ENCODE measurements around the gene ING1.
"Not testable (repeated sequence)": the region's sequence is repeated elsewhere in the genome, so short reads cannot be mapped to it uniquely, and the experiment has no call there.

ING1 gene, protein sequence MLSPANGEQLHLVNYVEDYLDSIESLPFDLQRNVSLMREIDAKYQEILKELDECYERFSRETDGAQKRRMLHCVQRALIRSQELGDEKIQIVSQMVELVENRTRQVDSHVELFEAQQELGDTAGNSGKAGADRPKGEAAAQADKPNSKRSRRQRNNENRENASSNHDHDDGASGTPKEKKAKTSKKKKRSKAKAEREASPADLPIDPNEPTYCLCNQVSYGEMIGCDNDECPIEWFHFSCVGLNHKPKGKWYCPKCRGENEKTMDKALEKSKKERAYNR

DNA sequence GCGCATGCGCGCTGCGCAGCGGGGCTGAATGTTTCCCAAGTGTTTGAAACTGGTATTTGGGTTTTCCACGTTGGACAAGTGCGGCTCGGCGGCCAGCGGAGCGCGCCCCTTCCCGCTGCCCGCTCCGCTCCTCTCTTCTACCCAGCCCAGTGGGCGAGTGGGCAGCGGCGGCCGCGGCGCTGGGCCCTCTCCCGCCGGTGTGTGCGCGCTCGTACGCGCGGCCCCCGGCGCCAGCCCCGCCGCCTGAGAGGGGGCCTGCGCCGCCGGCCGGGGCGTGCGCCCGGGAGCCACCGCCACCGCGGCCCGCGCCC is at the start of gene ING1:
Gene ING1, plus strand, starts transcription at position 59 of the 311 bp plus-strand sequence. CDS start 450 bp downstream, outside the sequence.
- no peak for DNase-seq

DNA sequence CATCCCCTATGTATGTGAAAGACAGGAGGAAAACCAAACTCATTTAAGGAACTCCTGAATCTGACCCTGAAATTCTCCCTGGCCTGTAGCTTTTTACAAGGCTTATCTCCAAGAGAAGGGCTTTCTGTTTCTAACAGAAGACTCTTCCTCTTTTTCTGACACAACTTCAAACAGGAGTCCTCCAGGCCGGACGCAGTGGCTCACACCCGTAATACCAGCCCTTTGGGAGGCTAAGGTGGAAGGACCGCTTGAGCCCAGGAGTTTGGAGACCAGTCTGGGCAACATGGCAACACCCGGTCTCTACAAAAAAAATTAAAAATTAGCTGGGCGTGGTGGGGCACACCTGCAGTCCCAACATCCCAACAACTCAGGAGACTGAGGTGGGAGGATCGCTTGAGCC is 49.5 kb upstream of the ING1 start:
- no peak for DNase-seq

DNA sequence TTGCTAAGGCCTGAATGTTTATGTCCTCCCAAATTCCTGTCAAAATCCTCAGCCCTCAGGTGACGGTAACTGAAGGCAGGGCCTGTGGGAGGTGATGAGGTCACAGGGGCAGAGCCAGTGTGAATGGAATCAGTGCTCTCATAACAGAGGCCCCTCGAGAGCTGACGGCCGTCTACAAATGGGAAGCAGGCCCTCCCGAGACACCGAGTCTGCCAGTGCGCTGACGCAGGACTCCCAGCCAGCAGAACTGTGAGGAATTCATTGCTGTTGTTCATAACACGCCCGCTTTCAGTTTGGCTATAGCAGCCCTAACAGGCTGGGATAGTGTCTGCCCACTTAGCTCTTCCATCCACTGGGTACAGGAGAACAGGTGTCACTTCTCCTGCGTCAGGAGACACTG is 48.8 kb upstream of the ING1 start:
- DNase-seq: no peak

DNA sequence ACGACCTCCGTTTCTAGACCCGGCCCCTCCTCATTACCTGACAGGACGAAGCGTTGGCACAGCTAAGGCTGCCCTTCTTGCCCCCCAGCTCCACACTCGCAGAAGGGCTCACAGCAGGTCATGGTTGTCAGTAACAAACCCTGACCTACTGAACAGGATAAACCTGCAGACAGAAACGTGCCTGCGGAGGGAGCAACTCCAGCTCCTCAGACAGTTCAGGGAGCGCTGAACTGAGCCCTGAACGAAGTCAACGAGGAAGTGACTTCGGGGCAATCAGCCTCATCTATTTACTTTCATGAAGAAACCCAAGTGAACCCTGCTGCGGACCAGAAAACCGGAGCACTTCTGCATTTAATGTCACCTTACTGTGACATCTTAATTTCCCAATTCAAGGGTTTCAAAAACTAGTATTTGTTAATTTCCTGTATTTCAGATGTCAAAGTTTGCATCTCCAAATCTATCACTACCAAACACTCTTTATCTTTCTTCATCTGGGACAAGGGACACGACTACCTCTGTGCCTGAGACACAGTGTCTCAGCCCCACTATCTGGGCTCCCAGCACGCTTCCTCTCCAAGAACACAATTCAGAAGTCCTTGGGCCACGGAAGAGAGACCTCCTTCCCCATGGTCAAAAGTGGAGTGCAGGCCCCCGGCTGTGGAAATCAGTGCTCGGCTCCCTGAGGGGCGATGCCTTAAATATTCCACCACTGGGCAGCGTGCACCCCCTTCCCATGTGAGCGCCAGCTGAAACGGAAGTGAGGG is 47.8 kb upstream of the ING1 start:
- DNase-seq: no peak

DNA sequence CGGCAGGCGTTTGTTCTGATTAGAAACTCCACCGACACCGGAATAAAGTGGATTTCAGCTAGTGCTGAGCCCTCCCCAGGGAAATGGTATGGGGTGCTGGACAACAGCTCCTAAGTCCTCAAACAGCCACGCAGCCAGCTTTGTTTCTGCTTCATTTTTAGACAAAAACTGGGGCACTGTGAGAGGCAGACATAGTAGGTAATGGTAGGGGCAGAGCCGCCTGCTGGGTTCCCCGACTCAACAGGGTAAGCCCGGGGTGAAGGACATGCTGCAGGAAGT is 47.3 kb upstream of the ING1 start:
- DNase-seq: no peak

DNA sequence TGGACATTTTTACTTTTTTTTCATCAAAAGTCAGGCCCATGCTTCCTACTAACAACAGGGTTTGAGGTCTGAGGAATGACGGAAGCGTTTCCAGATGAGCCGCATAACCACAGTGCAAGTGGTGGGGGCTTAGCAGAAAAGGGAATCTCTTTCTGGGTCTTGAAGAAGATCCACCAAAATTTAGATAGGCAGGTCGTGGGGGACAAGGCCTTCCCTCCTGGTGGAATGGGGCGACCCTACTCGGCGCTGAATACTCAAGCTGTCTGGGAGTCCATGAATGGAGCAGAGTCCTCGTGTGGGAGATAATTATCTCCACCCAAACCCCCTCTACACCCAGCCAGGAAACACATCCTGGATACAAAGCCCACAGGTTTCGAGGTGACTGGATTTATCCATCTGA is 44.5 kb upstream of the ING1 start:
- no peak for DNase-seq

DNA sequence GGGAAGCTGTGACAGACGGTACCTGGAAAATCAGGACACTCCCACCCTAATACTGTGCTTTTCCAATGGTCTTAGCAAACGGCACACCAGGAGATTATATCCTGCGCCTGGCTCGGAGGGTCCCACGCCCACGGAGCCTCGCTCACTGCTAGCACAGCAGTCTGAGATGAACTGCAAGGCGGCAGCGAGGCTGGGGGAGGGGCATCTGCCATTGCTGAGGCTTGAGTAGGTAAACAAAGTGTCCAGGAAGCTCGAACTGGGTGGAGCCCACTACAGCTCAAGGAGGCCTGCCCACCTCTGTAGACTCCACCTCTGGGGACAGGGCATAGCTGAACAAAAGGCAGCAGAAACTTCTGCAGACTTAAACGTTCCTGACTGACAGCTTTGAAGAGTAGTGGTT is 43.7 kb upstream of the ING1 start:
- DNase-seq: not testable (repeated sequence)

DNA sequence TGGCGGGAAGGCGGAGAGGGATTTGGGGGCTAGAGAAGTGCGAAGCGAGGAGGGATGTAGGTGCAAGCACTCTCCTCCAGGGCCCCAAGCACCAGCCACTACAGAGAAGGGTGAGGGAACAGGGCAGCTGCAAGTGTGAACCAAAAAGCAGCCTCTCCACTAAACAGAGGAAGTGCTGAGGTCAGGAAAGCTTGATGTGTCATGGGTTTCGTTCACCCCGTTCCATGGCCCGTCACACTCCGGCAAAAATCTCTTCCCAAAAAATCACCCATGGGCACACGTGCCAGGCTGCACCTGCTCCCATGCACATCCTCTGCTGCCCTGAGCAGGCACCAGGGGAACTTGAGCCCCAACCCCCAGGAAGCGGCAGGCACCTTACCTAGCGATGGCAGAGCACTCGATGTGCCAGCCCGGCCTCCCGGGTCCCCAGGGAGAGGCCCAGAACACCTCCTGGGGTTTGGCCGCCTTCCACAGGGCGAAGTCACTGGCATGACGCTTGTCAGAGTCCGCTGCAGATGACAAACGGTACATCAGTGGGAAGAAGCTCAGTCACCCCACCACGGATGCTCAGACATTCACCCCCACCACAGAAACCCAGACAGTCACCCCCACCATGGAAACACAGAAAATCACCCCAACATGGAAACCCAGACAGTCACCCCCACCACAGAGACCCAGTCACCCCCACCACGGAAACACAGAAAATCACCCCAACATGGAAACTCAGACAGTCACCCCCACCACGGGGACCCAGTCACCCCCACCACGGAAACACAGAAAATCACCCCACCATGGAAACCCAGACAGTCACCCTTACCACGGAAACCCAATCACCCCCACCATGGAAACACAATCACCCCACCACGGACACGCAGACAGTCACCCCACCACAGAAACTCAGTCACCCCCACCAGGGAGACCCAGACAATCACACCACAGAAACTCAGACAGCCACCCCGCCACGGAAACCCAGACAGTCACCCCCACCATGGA is 36.6 kb upstream of the ING1 start:
- DNase-seq: no peak

DNA sequence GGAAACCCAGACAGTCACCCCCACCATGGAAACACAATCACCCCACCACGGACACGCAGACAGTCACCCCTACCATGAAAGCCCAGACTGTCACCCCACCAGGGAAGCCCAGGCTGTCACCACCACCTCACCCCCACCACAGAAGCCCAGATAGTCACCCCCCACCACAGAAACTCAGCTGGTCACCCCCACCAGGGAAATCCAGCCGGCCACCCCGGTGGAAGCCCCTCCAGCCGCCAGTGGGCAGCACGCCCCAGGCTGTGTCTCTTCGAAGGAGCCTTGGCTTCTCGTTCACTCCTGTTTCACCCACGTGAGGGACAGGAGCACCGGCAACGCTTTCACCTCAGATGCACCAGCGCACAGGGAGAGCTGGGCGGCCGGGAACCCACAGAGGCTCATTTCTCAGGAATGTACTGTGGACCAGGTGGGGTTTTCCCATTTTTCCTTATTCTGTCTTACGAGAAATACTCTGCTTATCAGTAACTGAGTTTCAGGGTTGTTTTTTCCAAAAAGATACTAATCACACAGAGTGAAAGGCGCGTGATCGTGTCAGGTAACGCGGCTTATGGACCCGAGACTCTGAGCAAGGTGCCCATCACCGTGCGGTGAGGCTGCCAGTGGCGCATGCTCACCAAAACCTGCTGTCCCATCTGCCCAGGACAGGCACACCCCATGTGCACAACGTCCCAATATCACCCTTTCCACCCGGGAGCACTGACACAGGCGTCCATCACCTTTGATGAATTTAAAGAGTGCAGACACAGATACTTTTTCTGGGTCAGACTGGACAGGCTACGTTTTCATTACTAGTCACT is 35.6 kb upstream of the ING1 start:
- no peak for DNase-seq

DNA sequence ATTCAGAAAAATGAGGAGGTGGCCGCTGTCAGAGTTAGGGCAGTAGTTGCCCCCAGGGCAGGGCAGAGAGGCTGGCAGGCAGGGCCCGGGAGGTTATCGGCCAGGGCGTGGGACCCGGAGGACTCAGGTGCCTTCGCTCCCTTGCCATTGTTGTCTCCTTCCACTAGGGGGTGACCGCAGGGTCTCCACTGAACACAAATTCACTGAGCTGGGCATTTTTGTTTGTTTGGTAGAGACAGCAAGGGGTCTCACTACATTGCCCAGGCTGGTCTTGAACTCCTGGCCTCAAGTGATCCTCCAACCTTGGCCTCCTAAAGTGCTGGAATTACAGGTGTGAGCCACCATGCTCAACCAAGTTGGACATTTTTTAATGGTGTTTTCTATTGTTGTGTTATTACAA is 32.6 kb upstream of the ING1 start:
- no peak for DNase-seq

DNA sequence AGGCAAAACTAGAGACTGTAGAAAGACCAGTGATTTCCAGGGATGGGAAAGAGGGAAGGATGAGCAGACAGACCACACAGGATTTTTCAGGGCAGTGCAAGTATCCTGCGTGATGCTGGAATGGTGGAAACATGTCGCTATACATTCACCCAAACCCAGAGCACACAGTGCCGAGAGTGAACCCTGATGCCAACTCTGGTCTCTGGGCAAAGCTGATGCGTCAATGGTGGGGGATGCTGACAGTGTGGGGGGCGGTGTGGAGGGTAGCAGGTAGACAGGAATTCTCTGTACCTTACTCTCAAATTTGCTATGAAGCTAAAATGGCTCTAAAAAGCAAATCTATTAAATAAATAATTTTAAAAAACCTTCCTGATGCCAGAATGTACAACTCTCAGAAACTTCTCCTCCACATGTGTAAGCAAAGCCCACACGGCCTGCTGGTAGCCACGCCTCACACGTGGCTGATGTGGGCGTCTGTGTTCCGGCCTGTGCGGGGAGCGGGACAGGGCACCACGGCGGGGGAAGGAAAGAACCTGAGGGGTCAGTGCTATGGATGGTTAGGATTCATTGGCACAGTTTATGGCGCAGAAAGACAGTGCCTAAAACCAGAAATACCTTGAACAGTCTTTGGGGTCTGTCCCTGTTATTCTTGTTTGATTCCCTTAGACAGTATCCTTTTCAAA is 31.5 kb upstream of the ING1 start:
- DNase-seq: no peak

DNA sequence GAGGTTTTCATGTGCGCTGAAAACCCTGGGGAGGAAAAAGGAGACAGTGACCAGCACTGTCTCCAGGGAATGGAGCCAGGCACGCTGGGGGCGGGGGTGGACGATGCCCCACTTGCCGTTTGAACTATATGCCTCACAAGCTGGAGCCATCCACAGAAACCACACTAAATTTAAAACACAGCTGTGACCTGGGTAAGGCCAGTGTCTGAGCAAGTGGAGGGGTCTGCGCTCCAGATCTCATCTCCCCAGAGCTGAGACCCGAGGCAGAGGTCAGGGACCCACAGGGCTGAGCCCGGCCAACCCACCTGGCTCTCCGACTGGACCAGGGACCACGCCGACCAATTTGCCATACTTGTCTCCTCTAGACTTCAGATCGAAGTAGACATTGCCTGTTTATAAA is 30.8 kb upstream of the ING1 start:
- DNase-seq: no peak

DNA sequence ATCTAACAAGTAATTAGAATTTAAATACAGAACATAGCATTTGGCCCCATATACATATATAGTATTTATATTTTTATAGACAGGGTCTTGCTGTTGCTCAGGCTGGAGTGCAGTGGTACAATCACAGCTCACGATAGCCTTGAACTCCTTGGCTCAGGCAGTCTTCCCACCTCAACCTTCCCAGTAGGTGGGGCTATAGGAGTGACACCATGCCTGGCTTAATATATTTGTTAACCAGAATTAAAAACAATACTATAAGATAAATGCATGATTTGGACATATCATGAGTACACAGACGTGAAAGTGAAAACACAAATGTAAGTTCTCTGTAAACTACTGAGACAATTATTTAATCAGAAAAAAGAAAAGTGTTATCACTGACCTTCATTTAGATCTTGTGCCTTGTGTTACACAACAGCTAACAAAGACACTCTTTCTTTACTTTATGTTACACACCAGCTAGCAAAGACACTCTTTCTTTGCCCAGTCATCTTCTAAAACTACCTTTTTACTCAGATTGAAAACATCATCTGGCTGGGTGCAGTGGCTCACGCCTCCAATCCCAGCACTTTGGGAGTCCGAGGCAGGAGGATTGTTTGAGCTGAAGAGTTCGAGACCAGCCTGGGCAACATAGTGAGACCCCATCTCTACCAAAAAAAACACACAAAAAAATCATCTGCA is 30.2 kb upstream of the ING1 start:
- DNase-seq: no peak

DNA sequence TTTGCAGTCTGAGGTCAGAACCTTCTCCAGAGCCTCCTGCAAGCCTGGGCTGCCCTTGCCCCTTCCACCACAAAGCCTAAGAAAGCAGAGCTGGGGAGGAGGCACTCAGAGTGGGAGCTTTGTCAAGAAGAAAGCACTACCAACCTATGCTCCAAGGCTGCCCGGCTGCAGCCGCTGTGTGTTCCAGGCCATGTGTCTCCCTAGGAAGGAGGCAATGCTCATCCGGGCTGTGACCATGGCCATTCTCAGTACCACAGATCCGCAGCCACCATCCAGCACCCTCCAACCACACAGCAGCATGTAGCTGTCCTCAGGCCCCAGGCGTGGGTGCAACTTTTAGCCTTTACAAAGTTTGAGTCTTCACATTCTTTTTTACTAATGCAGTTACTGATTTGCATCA is 29.6 kb upstream of the ING1 start:
- DNase-seq: no peak

DNA sequence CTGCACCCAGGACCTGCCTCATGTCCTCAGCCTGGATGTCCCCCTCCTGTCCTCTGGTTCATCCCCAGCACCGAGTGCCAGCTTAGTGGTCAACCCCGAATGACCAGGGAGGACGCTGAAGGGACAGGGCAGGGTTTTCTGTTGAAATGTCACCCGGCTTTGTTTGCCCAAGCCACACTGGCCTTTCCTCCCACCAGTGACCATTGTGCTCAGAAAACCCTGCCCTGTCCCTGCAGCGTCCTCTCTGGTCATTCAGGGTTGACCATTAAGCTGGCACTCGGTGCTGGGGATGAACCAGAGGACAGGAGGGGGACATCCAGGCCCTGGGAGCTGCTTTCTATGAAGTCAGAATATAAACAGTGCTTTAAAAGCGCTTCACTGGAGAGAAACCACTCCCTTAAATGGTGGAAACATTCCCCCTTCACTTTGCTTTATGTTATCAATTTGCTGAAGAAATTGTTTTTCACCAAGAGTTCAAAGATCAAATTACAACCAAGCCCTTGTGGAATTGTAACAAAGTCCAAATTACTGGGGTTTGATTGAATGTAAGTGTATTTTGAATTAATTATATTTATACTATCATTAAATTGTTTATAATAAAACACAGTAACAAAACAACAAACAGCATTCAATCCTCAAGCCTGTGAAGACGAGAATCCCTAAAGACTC is 29.0 kb upstream of the ING1 start:
- no peak for DNase-seq

DNA sequence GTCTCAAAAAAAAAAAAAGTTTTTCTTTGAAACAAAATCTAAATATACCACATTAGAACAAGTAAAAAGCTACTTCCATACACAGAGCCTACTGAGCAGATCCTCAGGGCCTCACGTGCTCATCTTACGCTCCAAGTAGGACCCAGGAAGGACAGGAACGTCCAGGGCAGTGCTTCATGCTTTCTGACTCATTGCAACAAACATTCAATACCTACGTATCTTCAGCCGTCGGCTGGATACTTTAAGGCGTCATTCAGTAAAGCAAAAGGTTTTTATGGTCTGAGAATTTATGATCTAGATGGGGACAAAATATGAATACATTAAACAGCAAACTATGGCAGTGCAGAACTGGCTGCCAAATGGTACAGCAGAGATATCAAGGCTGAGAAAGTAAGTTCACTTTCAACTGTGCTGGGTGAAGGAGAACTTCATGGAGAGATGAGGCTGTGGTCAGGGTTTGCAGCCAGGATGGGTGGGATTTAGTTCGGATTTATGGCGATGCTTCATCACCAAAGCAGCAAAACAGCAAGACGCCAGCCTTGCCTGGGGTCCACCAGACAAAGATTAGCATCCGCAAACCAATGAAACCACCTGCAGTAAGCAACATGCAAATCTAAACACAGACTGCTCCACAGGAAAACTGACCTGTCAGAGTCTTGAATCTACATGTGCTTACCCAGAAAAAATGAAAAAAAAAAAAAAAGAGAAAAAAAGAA is 28.0 kb upstream of the ING1 start:
- no peak for DNase-seq

DNA sequence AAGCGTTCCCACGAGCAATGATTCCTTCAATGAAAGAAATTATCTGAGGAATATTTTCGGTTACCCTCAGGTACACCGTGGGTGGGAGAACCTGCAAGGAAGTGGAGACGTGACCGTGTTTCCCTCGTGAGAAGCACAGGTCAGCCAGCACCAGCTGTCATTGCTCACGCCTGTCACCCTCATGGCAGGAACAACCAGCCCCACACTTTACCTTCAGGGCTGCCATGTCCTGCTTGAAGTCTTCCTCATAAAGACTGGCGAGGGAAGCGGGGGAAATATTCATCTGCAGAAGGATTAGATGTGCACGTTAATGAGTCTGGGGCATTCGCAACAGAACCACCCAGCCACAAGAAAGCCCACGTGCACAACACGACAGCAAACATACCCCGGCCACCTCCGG is 25.8 kb upstream of the ING1 start:
- no peak for DNase-seq

DNA sequence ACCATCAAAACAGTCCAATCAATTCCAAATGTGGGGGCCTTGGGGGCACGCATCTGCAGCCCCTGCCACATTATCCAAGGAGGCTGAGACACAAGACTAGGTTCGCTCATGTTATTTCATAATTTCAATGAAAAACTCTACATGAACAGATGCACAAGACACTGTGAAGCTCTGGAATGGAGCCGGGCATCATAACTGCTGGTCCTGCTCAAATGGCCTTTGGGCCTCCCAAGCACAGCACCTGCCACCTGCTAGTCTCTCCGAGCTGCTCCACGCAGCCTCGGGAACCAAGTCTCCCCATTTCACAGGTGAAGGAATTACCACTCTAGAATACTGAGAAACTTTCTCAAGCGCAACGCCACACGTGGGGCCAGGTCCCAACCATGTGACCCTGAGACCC is 24.5 kb upstream of the ING1 start:
- no peak for DNase-seq

DNA sequence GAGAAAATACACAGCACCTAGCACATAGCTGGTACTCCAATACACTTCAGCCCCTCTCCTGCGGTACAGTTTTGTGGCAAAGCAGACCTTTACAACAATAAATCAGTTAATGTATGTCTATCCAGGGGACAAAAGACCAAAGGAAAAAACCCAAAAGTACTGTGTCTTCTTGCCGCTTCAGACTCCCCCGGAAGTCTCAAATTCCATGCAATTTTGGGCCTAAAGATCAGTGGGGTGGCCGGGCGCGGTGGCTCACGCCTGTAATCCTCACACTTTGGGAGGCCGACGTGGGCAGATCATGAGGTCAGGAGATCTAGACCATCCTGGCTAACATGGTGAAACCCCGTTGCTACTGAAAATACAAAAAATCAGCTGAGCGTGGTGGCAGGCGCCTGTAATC is 23.8 kb upstream of the ING1 start:
- no peak for DNase-seq

DNA sequence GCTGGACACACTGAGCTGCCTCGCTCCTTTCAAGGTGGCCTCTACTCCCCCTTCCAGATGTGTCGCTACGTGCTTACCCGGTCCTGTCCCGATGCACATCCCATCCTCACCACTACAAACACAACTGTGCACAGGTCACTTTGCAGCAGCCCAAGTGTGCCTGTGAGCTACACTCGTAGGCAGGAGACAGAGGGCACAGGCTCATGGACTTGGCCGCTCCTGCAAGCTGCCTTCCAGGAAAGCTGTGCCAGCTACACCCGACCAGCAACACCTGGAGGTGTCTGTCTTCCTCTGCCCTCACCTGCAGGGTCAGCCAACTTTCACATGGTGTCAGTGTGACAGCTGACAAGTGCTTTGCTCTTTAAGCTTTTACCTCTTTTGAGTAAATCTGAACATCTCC is 23.0 kb upstream of the ING1 start:
- no peak for DNase-seq

DNA sequence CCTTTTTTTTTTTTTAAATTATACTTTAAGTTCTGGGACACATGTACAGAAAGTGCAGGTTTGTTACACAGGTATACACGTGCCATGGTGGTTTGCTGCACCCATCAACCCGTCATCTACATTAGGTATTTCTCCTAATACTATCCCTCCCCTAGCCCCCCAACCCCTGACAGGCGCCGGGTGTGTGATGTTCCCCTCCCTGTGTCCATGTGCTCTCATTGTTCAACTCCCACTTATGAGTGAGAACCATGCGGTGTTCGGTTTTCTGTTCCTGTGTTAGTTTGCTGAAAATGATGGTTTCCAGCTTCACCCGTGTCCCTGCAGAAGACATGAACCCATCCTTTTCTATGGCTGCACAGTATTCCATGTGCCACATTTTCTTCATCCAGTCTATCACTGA is 17.7 kb upstream of the ING1 start:
- not testable (repeated sequence) for DNase-seq
